ENCODE data around the gene RANBP9.

The RANBP9 gene

GRCh38 chr6:13641315-13641714, 70.3 kb downstream of the RANBP9 start:
- no peak for DNase-seq

- no peak for DNase-seq
These were observed 73.0 kb downstream of the RANBP9 start for GRCh38 chr6:13638626-13639025.

- no peak for DNase-seq
These were observed 73.6 kb downstream of the RANBP9 start for GRCh38 chr6:13638014-13638413.

GRCh38 chr6:13635948-13636658, 75.5 kb downstream of the RANBP9 start:
- DNase-seq, result no peak

GRCh38 chr6:13633343-13633742, 78.3 kb downstream of the RANBP9 start:
- DNase-seq, result no peak

GRCh38 chr6:13630499-13630898, 81.1 kb downstream of the RANBP9 start:
- DNase-seq, result no peak

GRCh38 chr6:13629459-13630116, 82.0 kb downstream of the RANBP9 start:
- DNase-seq, result no peak

GRCh38 chr6:13624871-13625288, 86.8 kb downstream of the RANBP9 start:
- peak in 1 of 2 experiments; percentile 64 for DNase-seq

- no peak for DNase-seq
These were observed 94.6 kb downstream of the RANBP9 start for GRCh38 chr6:13617066-13617465.

- DNase-seq, result peak in 1 of 2 experiments; percentile 63
These were observed 95.9 kb downstream of the RANBP9 start for GRCh38 chr6:13615792-13616120.

GRCh38 chr6:13614926-13615791, 96.5 kb downstream of the RANBP9 start, which contains the start of gene NOL7:
TSS of gene NOL7 (plus strand) at chr6:13615335. CDS start at chr6:13615359, 24 bp downstream.
- peak; percentile 95 to 96 for DNase-seq

GRCh38 chr6:13614126-13614925, 97.3 kb downstream of the RANBP9 start:
- peak in 1 of 2 experiments; percentile 73 for DNase-seq

- no peak for DNase-seq
These were observed 98.5 kb downstream of the RANBP9 start for GRCh38 chr6:13613029-13613594.

- DNase-seq, result no peak
These were observed 99.9 kb downstream of the RANBP9 start for GRCh38 chr6:13611715-13612114.

GRCh38 chr6:13605634-13606033, 106.0 kb downstream of the RANBP9 start:
- DNase-seq, result no peak

GRCh38 chr6:13604546-13605416, 106.9 kb downstream of the RANBP9 start:
- DNase-seq, result no peak

GRCh38 chr6:13604135-13604534, 107.5 kb downstream of the RANBP9 start:
- DNase-seq, result no peak

GRCh38 chr6:13600036-13600435, 111.6 kb downstream of the RANBP9 start:
- no peak for DNase-seq

GRCh38 chr6:13597073-13597472, 114.6 kb downstream of the RANBP9 start:
- no peak for DNase-seq

GRCh38 chr6:13593720-13594119, 117.9 kb downstream of the RANBP9 start:
- DNase-seq, result no peak

GRCh38 chr6:13593103-13593502, 118.5 kb downstream of the RANBP9 start:
- no peak for DNase-seq
